SK-N-SH (cell line): ENCODE data around the gene PPP1R13L. TPM values are rescaled to one million over a fixed set of nuclear protein-coding genes. Genes with fewer than 3 reads are reported as not detected.

Source experiments
- CTCF ChIA-PET: fragments of 300-600, 350-600 bp; formaldehyde crosslinking; extraction: SDS; loops from one replicate; lab custom pipeline; 2021; lab: Yijun Ruan, JAX
- POLR2A ChIA-PET: fragments of 350-600 bp; sonication (Branson Sonifier 250); formaldehyde crosslinking; extraction: SDS; loops from one replicate; lab custom pipeline; 2020; ENCODE audit warnings: antibody characterized with exemption, inconsistent platforms; lab: Yijun Ruan, JAX
- DNase-seq: peaks from one replicate; pipeline ENCODE4 v3.0.0; 2012
- H2AFZ ChIP-seq: fragments of 200-600 bp; sonication (generic); 2 replicates; pipeline ENCODE4 v1.8.1; 2016; ENCODE audit warnings: antibody characterized with exemption, mild to moderate bottlenecking, low read depth
- H3F3A ChIP-seq: fragments of 200-600 bp; sonication (generic); replicated peaks from 2 replicates; pipeline ENCODE3; 2016; ENCODE audit warnings: antibody characterized with exemption, mild to moderate bottlenecking; ENCODE audit not compliant: insufficient read depth
- H3K27ac ChIP-seq, 2 experiments: fragments of 200-500 bp in 1 of 2; fragments of 200-600 bp in 1 of 2; sonication (Bioruptor generic) in 1 of 2; sonication (generic), shearing (Covaris generic) in 1 of 2; 2 replicates each; pipeline versions ENCODE4 v1.5.1 to v1.6.1; 2014 to 2016; ENCODE audit warnings: low read depth in 2 of 2, inconsistent platforms in 1 of 2, low read length in 1 of 2, mild to moderate bottlenecking in 1 of 2, mixed read lengths in 1 of 2
- H3K27me3 ChIP-seq: fragments of 200-600 bp; sonication (generic), shearing (Covaris generic); 2 replicates; pipeline ENCODE4 v1.6.1; 2016; ENCODE audit warnings: mixed run types; ENCODE audit not compliant: insufficient read depth
- H3K36me3 ChIP-seq, 2 experiments: fragments of 200-500 bp in 1 of 2; fragments of 200-600 bp in 1 of 2; sonication (Bioruptor generic) in 1 of 2; sonication (generic) in 1 of 2; replicated peaks in 1 of 2; 2 replicates each; pipeline versions ENCODE3 to v1.5.1; 2014 to 2016; ENCODE audit warnings: low read length in 1 of 2, mild to moderate bottlenecking in 1 of 2; ENCODE audit not compliant: insufficient read depth in 2 of 2, control insufficient read depth in 1 of 2
- H3K4me1 ChIP-seq, 2 experiments: fragments of 200-500 bp in 1 of 2; fragments of 200-600 bp in 1 of 2; sonication (Bioruptor generic) in 1 of 2; sonication (generic), shearing (Covaris generic) in 1 of 2; 2 replicates each; pipeline versions ENCODE4 v1.5.1 to v1.6.1; 2014 to 2016; ENCODE audit warnings: low read depth in 1 of 2, low read length in 1 of 2, mixed run types in 1 of 2; ENCODE audit not compliant: insufficient read depth in 2 of 2, control insufficient read depth in 1 of 2
- H3K4me2 ChIP-seq: fragments of 200-600 bp; sonication (generic), shearing (Covaris generic); 2 replicates; pipeline ENCODE4 v1.6.1; 2017; ENCODE audit warnings: mixed run types
- H3K4me3 ChIP-seq, 2 experiments: fragments of 200-500 bp in 1 of 2; fragments of 200-600 bp in 1 of 2; sonication (Bioruptor generic) in 1 of 2; sonication (generic), shearing (Covaris generic) in 1 of 2; 2 replicates each; pipeline versions ENCODE4 v1.5.1 to v1.8.1; 2014 to 2016; ENCODE audit warnings: low read depth in 2 of 2, inconsistent platforms in 1 of 2, low read length in 1 of 2, mild to moderate bottlenecking in 1 of 2, mixed read lengths in 1 of 2, moderate library complexity in 1 of 2
- H3K79me2 ChIP-seq: fragments of 200-600 bp; sonication (generic); 2 replicates; pipeline ENCODE4 v1.8.1; 2017; ENCODE audit warnings: mild to moderate bottlenecking; ENCODE audit not compliant: insufficient read depth
- H3K9ac ChIP-seq: fragments of 200-600 bp; sonication (generic); 2 replicates; pipeline ENCODE4 v1.6.1; 2017; ENCODE audit warnings: mixed run types
- H3K9me2 ChIP-seq: fragments of 200-600 bp; sonication (generic); 2 replicates; pipeline ENCODE4 v1.6.1; 2017; ENCODE audit warnings: mixed run types
- H3K9me3 ChIP-seq: fragments of 200-600 bp; sonication (generic); 2 replicates; pipeline ENCODE4 v1.6.1; 2017; ENCODE audit warnings: mixed run types, mild to moderate bottlenecking, moderate library complexity
- H4K20me1 ChIP-seq: fragments of 200-600 bp; sonication (generic); 2 replicates; pipeline ENCODE4 v1.6.1; 2017; ENCODE audit warnings: mild to moderate bottlenecking, mixed run types; ENCODE audit not compliant: insufficient read depth
- CHD2 ChIP-seq: fragments of 150-350 bp; IDR thresholded peaks from 2 replicates; pipeline ENCODE4 v1.6.1; 2018; ENCODE audit warnings: low read length; ENCODE audit not compliant: partially characterized antibody
- EP300 ChIP-seq, 2 experiments: IDR thresholded peaks; 2 replicates each; pipeline versions ENCODE4 v1.4.0 to v1.6.1; 2012; ENCODE audit warnings: borderline replicate concordance in 1 of 2, low read depth in 1 of 2, low read length in 1 of 2
- EZH2phosphoT487 ChIP-seq: fragments of 200-600 bp; sonication (generic); IDR thresholded peaks from 2 replicates; pipeline ENCODE4 v1.6.1; 2017; ENCODE audit warnings: low read depth, mixed run types, mild to moderate bottlenecking, antibody characterized with exemption, moderate library complexity, borderline replicate concordance
- FOXJ3 ChIP-seq: sonication (generic); formaldehyde crosslinking; IDR thresholded peaks from 2 replicates; pipeline ENCODE4 v1.5.1; 2020; ENCODE audit warnings: mild to moderate bottlenecking, missing genetic modification reagents
- FOXM1 ChIP-seq: IDR thresholded peaks from 2 replicates; pipeline ENCODE4 v1.4.0; 2012; ENCODE audit warnings: low read depth, mild to moderate bottlenecking
- GATA2 ChIP-seq: sonication (generic); formaldehyde crosslinking; IDR thresholded peaks from 2 replicates; pipeline ENCODE4 v1.5.0; 2020; ENCODE audit warnings: mild to moderate bottlenecking, missing genetic modification reagents
- JUND ChIP-seq: IDR thresholded peaks from 2 replicates; pipeline ENCODE4 v1.4.0; 2012
- MXI1 ChIP-seq: IDR thresholded peaks from 2 replicates; pipeline ENCODE4 v1.6.1; 2012; ENCODE audit warnings: mild to moderate bottlenecking, low read depth, low read length, improper control_type of control experiment
- NFIC ChIP-seq: IDR thresholded peaks from 2 replicates; pipeline ENCODE4 v1.4.0; 2012; ENCODE audit warnings: borderline replicate concordance
- NRF1 ChIP-seq: IDR thresholded peaks from 2 replicates; pipeline ENCODE4 v1.6.1; 2012; ENCODE audit warnings: low read depth, mild to moderate bottlenecking, low read length
- PBX3 ChIP-seq: IDR thresholded peaks from 2 replicates; pipeline ENCODE4; 2012
- POLR2AphosphoS5 ChIP-seq: IDR thresholded peaks from 2 replicates; pipeline ENCODE4 v1.6.1; 2012; ENCODE audit warnings: low read depth, low read length
- RAD21 ChIP-seq: IDR thresholded peaks from 2 replicates; pipeline ENCODE4 v1.6.1; 2012; ENCODE audit warnings: mild to moderate bottlenecking, low read length
- RCOR1 ChIP-seq: fragments of 150-350 bp; IDR thresholded peaks from 2 replicates; pipeline ENCODE4 v1.6.1; 2017; ENCODE audit warnings: antibody characterized with exemption, low read length
- RFX5 ChIP-seq: IDR thresholded peaks from 2 replicates; pipeline ENCODE4 v1.6.1; 2012; ENCODE audit warnings: mild to moderate bottlenecking, improper control_type of control experiment, low read length
- RXRA ChIP-seq: IDR thresholded peaks from 2 replicates; pipeline ENCODE4 v1.4.0; 2012; ENCODE audit warnings: low read depth, mild to moderate bottlenecking, borderline replicate concordance
- SIN3A ChIP-seq: IDR thresholded peaks from 2 replicates; pipeline ENCODE4 v1.6.1; 2012; ENCODE audit warnings: low read depth, mild to moderate bottlenecking, low read length, moderate library complexity, borderline replicate concordance
- SMC3 ChIP-seq: IDR thresholded peaks from 2 replicates; pipeline ENCODE4 v1.6.1; 2012; ENCODE audit warnings: low read depth, low read length, improper control_type of control experiment
- TAF1 ChIP-seq: IDR thresholded peaks from 2 replicates; pipeline ENCODE4 v1.6.1; 2012; ENCODE audit warnings: low read depth, mild to moderate bottlenecking, low read length, moderate library complexity, borderline replicate concordance
- TCF12 ChIP-seq: IDR thresholded peaks from 2 replicates; pipeline ENCODE4 v1.4.0; 2012
- TEAD4 ChIP-seq: IDR thresholded peaks from 2 replicates; pipeline ENCODE4 v1.4.0; 2012; ENCODE audit warnings: mild to moderate bottlenecking, borderline replicate concordance; ENCODE audit not compliant: insufficient read depth
- USF2 ChIP-seq: fragments of 150-350 bp; IDR thresholded peaks from 2 replicates; pipeline ENCODE4 v1.6.1; 2017; ENCODE audit warnings: antibody characterized with exemption, low read length, low read depth, borderline replicate concordance
- YY1 ChIP-seq: IDR thresholded peaks from 2 replicates; pipeline ENCODE4 v1.4.0; 2012; ENCODE audit warnings: low read depth, mild to moderate bottlenecking
- ZBTB33 ChIP-seq: IDR thresholded peaks from 2 replicates; pipeline ENCODE4 v1.4.0; 2012; ENCODE audit warnings: low read depth, borderline replicate concordance
- WGBS: methylation state at CpG from one replicate; pipeline ENCODE4 v1.1.6; 2017; ENCODE audit warnings: low lambda C conversion rate; 5-methylcytosine and 5-hydroxymethylcytosine counted together
- polyA plus RNA-seq, 3 experiments: library from polyadenylated mRNA; depleted of rRNA; stranded (reverse); fragments of >200 nt; gene quantifications; 2 replicates each; pipeline ENCODE4 v1.2.3, GENCODE V29; 2012

PPP1R13L gene
- polyA plus RNA-seq, 1 of the 3 experiments (the other 2 are of a cell fraction) = 18.0 TPM

GRCh38 chr19:45380107-45380506, 24.8 kb downstream of the PPP1R13L start:
- CTCF ChIA-PET = interaction anchor here (1.5 kb wide), 1 partner anchor 105 kb away, joined by 5 read pairs; no protein-coding TSS in a partner anchor
- Histone ChIP-seq H3K4me3 (no peak overlapping the region), H2AFZ (no peak overlapping the region), H3K27ac (peak overlapping the region in 1 of 2 experiments; percentile 59; a peak in 2 of 4 replicates), H4K20me1 (no peaks in the 10 kb centered on the region), H3K9me3 (no peaks in the 10 kb centered on the region), H3F3A (peaks cover 45% of the 10 kb centered on the region), H3K79me2 (no peaks in the 10 kb centered on the region; the same call in 1 of the 2 replicates), H3K9me2 (no peaks in the 10 kb centered on the region), H3K4me2 (no peak overlapping the region), H3K9ac (peak overlapping the region; percentile 10; the same call in 1 of the 2 replicates), H3K36me3 (peaks cover 0 to 8% of the 10 kb centered on the region in 2 experiments), H3K4me1 (peaks cover 0 to 23% of the 10 kb centered on the region in 2 experiments; a peak in 3 of 4 replicates), H3K27me3 (no peaks in the 10 kb centered on the region)
- peak; percentile 10 for DNase-seq
- 100% methylated on average over 1 of the region's 1 CpG for WGBS
- POLR2A ChIA-PET = no interaction called here
- no peak for TF ChIP-seq YY1

- Histone ChIP-seq H3K36me3 (peaks cover 0 to 1% of the 10 kb centered on the region in 2 experiments), H3K27ac (peak overlapping the region in 1 of 2 experiments; percentile 94; a peak in 2 of 4 replicates), H3F3A (peaks cover 43% of the 10 kb centered on the region), H3K9me2 (no peaks in the 10 kb centered on the region), H3K27me3 (no peaks in the 10 kb centered on the region), H4K20me1 (no peaks in the 10 kb centered on the region), H3K9ac (peak overlapping the region; percentile 64), H3K4me2 (peak overlapping the region; percentile 68), H2AFZ (no peak overlapping the region), H3K79me2 (no peaks in the 10 kb centered on the region; the same call in 1 of the 2 replicates), H3K4me3 (no peak overlapping the region), H3K4me1 (peaks cover 3 to 23% of the 10 kb centered on the region in 2 experiments; a peak in 3 of 4 replicates), H3K9me3 (no peaks in the 10 kb centered on the region)
- ChIA-PET CTCF (interaction anchor here (1.4 kb wide), 1 partner anchor 26 kb away, joined by 4 read pairs; no protein-coding TSS in a partner anchor), POLR2A (no interaction called here)
- WGBS = 36% methylated on average over 13 of the region's 13 CpGs
- DNase-seq = peak; percentile 10
- no peak; the same call in 1 of the 2 replicates for TF ChIP-seq RXRA
- TF ChIP-seq CHD2 = no peak
- TF ChIP-seq TEAD4 = peak; percentile 99
- TF ChIP-seq NRF1 = no peak
- peak; percentile 98 for TF ChIP-seq NFIC
- TF ChIP-seq RAD21 = no peak
- peak; percentile 63 for TF ChIP-seq PBX3
- no peak for TF ChIP-seq SMC3
- no peak for TF ChIP-seq ZBTB33
- no peak for TF ChIP-seq RFX5
- TF ChIP-seq SIN3A = peak; percentile 64; the same call in 1 of the 2 replicates
- no peak; the same call in 1 of the 2 replicates for TF ChIP-seq JUND
- no peak for TF ChIP-seq FOXM1
- no peak for TF ChIP-seq USF2
- no peak for TF ChIP-seq EZH2phosphoT487
- no peak for TF ChIP-seq MXI1
- no peak for TF ChIP-seq GATA2 (CRISPR knock-in tag)
- peak; percentile 69 for TF ChIP-seq POLR2AphosphoS5
- TF ChIP-seq TCF12 = peak; percentile 63
- no peak for TF ChIP-seq TAF1
- TF ChIP-seq RCOR1 = no peak
- TF ChIP-seq EP300 (IDR thresholded peaks at IDR 0.05; ENCODE audit: borderline replicate concordance in 1 of 2, low read depth in 1 of 2, low read length in 1 of 2) = peak in 1 of 2 experiments; percentile 86; a peak in 1 of 4 replicates
- no peak for TF ChIP-seq FOXJ3 (CRISPR knock-in tag)
- TF ChIP-seq YY1 = peak; percentile 80
Observed at GRCh38 chr19:45376045-45376724, 28.7 kb downstream of the PPP1R13L start.
